Tibial nerve (tissue), 4 donors: ENCODE results near the gene TBC1D22A.

Experiments used
- CTCF ChIP-seq, 5 experiments: fragments of 200-600 bp in 3 of 5; fragments of 450-650 bp in 2 of 5; sonication (generic) in 3 of 5; IDR thresholded peaks; one replicate each; pipeline ENCODE4 v1.5.1; 2016 to 2019; ENCODE audit warnings: antibody characterized with exemption in 5 of 5, mild to moderate bottlenecking in 3 of 5, moderate library complexity in 2 of 5
- EP300 ChIP-seq, 2 donors: sonication (generic); formaldehyde crosslinking; IDR thresholded peaks; one replicate each; pipeline ENCODE4 v1.6.1; 2017; ENCODE audit warnings: antibody characterized with exemption in 2 of 2, mild to moderate bottlenecking in 1 of 2
- POLR2A ChIP-seq, 2 donors: fragments of 450-650 bp; IDR thresholded peaks; one replicate each; pipeline ENCODE4 v1.6.1; 2017; ENCODE audit warnings: antibody characterized with exemption in 2 of 2, mild to moderate bottlenecking in 2 of 2, moderate library complexity in 2 of 2

GRCh38 chr22:46767249-46767985, 5.0 kb downstream of the TBC1D22A start:
- TF ChIP-seq CTCF (IDR thresholded peaks at IDR 0.05) (no peak), EP300 (IDR thresholded peaks at IDR 0.05) (no peak), POLR2A (IDR thresholded peaks at IDR 0.05) (no peak)
